Neural progenitor cell (in vitro differentiated cells): ENCODE results near the gene COL4A3. TPM values are rescaled to one million over a fixed set of nuclear protein-coding genes. Genes with fewer than 3 reads are reported as not detected.

Source experiments
- DNase-seq: peaks from one replicate; pipeline ENCODE4 v3.0.0-alpha.2; 2016; ENCODE audit warnings: low spot score
- H2AFZ ChIP-seq: fragments of 200-600 bp; sonication (generic); replicated peaks from 2 replicates; pipeline ENCODE4 v1.6.1; 2016; ENCODE audit warnings: antibody characterized with exemption
- H3F3A ChIP-seq: fragments of 200-600 bp; sonication (generic); 2 replicates; pipeline ENCODE4 v1.6.1; 2016; ENCODE audit warnings: antibody characterized with exemption, low read depth
- H3K27ac ChIP-seq: fragments of 200-600 bp; sonication (generic); 2 replicates; pipeline ENCODE4 v1.5.1; 2016; ENCODE audit warnings: mild to moderate bottlenecking
- H3K27me3 ChIP-seq: fragments of 200-600 bp; sonication (generic); 2 replicates; pipeline ENCODE4 v1.6.1; 2016; ENCODE audit warnings: mild to moderate bottlenecking, moderate library complexity
- H3K36me3 ChIP-seq: fragments of 200-600 bp; sonication (generic); 2 replicates; pipeline ENCODE4 v1.5.1; 2016
- H3K4me1 ChIP-seq: fragments of 200-600 bp; sonication (generic); 2 replicates; pipeline ENCODE4 v1.6.1; 2016; ENCODE audit warnings: mixed run types
- H3K4me2 ChIP-seq: fragments of 200-600 bp; sonication (generic); 2 replicates; pipeline ENCODE4 v1.6.1; 2016
- H3K4me3 ChIP-seq: fragments of 200-600 bp; sonication (generic); 2 replicates; pipeline ENCODE4 v1.5.1; 2016
- H3K79me2 ChIP-seq: fragments of 200-600 bp; sonication (generic); 2 replicates; pipeline ENCODE4 v1.6.1; 2016; ENCODE audit warnings: low read depth
- H3K9ac ChIP-seq: fragments of 200-600 bp; sonication (generic); 2 replicates; pipeline ENCODE4 v1.6.1; 2016
- H3K9me3 ChIP-seq: fragments of 200-600 bp; sonication (generic); 2 replicates; pipeline ENCODE4 v1.5.1; 2016; ENCODE audit warnings: low read depth
- H4K20me1 ChIP-seq: fragments of 200-600 bp; sonication (generic); 2 replicates; pipeline ENCODE4 v1.6.1; 2016; ENCODE audit warnings: low read depth
- H3K27ac Mint-ChIP-seq: 3 replicates; pipeline ENCODE4 v1.8.0; 2021; ENCODE audit warnings: mixed read lengths
- H3K27me3 Mint-ChIP-seq: 2 replicates; pipeline ENCODE4 v1.8.0; 2022; ENCODE audit warnings: low read depth, mild to moderate bottlenecking, inconsistent platforms, moderate library complexity, mixed read lengths; ENCODE audit not compliant: insufficient read depth
- H3K36me3 Mint-ChIP-seq: 3 replicates; pipeline ENCODE4 v1.8.0; 2021; ENCODE audit warnings: mixed read lengths
- H3K4me1 Mint-ChIP-seq: 3 replicates; pipeline ENCODE4 v1.8.0; 2021; ENCODE audit warnings: mixed read lengths
- H3K4me3 Mint-ChIP-seq: 3 replicates; pipeline ENCODE4 v1.8.0; 2021; ENCODE audit warnings: mild to moderate bottlenecking, moderate library complexity, mixed read lengths
- H3K9me3 Mint-ChIP-seq: 3 replicates; pipeline ENCODE4 v1.8.0; 2020; ENCODE audit warnings: mixed read lengths
- EZH2 ChIP-seq: fragments of 200-600 bp; sonication (generic); IDR thresholded peaks from 2 replicates; pipeline ENCODE4 v1.6.1; 2017; ENCODE audit warnings: antibody characterized with exemption, mild to moderate bottlenecking, moderate library complexity
- EZH2phosphoT487 ChIP-seq: fragments of 200-600 bp; sonication (generic); IDR thresholded peaks from 2 replicates; pipeline ENCODE4 v1.6.1; 2017; ENCODE audit warnings: antibody characterized with exemption
- total RNA-seq: library from RNA; depleted of rRNA; stranded (reverse); fragments of >200 nt; gene quantifications from 2 replicates; pipeline ENCODE4 v1.2.3, GENCODE V29; 2015; ENCODE audit warnings: low replicate concordance
- TF ChIP-seq, protein P1 (sequence below): fragments of 200-600 bp; sonication (generic); IDR thresholded peaks from 2 replicates; pipeline ENCODE4 v1.5.1; 2017; ENCODE audit warnings: antibody characterized with exemption, mild to moderate bottlenecking

COL4A3 gene
- total RNA-seq, 1 donor from 2014 or later = not detected

DNA sequence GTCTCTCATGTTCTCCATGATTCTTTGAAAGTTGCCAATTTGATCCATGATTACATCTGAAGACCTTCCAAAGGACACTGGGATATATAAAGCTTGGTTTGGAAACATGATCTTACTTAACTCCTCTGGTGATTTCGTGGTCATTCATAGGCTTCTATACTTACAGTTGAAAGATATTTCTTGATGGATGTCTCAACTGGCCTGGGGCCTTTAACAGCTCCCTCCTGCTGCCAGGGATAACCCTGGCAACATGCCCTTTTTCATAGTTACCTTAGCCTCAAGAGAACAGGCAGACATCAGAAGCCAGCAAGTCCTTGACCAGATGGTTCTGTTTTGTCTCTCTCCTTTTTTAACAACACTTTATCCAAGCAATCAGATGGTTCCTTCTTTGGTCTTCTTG is 137.1 kb downstream of the COL4A3 start:
- H3K27ac ChIP-seq = no peak overlapping the region
- no peak for DNase-seq
- no peak overlapping the region for H3K9ac ChIP-seq
- no peaks in the 10 kb centered on the region for H3F3A ChIP-seq
- no peak overlapping the region for H3K4me3 Mint-ChIP-seq
- H3K27ac Mint-ChIP-seq = peak overlapping the region; percentile 46
- no peak overlapping the region for H3K4me3 ChIP-seq
- no peaks in the 10 kb centered on the region for H3K9me3 Mint-ChIP-seq
- TF ChIP-seq, protein P1, sequence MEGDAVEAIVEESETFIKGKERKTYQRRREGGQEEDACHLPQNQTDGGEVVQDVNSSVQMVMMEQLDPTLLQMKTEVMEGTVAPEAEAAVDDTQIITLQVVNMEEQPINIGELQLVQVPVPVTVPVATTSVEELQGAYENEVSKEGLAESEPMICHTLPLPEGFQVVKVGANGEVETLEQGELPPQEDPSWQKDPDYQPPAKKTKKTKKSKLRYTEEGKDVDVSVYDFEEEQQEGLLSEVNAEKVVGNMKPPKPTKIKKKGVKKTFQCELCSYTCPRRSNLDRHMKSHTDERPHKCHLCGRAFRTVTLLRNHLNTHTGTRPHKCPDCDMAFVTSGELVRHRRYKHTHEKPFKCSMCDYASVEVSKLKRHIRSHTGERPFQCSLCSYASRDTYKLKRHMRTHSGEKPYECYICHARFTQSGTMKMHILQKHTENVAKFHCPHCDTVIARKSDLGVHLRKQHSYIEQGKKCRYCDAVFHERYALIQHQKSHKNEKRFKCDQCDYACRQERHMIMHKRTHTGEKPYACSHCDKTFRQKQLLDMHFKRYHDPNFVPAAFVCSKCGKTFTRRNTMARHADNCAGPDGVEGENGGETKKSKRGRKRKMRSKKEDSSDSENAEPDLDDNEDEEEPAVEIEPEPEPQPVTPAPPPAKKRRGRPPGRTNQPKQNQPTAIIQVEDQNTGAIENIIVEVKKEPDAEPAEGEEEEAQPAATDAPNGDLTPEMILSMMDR = no peak
- no peak for TF ChIP-seq EZH2phosphoT487
- no peak for TF ChIP-seq EZH2
- no peaks in the 10 kb centered on the region for H3K9me3 ChIP-seq
- no peaks in the 10 kb centered on the region for H3K36me3 ChIP-seq
- peaks cover 2% of the 10 kb centered on the region for H3K36me3 Mint-ChIP-seq
- H3K27me3 Mint-ChIP-seq = peaks cover 4% of the 10 kb centered on the region
- peaks cover 8% of the 10 kb centered on the region for H3K4me1 Mint-ChIP-seq
- no peaks in the 10 kb centered on the region for H3K79me2 ChIP-seq
- H4K20me1 ChIP-seq = no peaks in the 10 kb centered on the region
- H3K4me1 ChIP-seq = peaks cover 13% of the 10 kb centered on the region
- H3K27me3 ChIP-seq = no peaks in the 10 kb centered on the region
- H3K4me2 ChIP-seq = no peak overlapping the region
- no peak overlapping the region for H2AFZ ChIP-seq

DNA sequence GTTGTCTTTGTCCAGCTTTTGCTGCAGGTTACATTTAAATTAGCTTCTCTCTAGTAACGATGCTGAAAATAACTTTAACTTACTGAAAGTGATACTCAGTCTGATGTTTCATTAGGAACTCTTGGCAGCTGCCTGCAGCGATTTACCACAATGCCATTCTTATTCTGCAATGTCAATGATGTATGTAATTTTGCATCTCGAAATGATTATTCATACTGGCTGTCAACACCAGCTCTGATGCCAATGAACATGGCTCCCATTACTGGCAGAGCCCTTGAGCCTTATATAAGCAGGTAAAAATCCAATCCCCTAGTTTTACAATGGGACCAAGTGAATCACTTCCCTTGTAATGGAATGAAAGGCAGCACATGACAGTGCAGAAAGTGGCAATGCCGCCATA is 144.4 kb downstream of the COL4A3 start:
- Histone ChIP-seq H3F3A (no peaks in the 10 kb centered on the region), H2AFZ (no peak overlapping the region), H3K9ac (no peak overlapping the region), H3K4me3 (no peak overlapping the region), H3K27me3 (no peaks in the 10 kb centered on the region), H3K27ac (no peak overlapping the region), H3K4me2 (no peak overlapping the region), H3K9me3 (no peaks in the 10 kb centered on the region), H3K4me1 (no peaks in the 10 kb centered on the region), H3K79me2 (no peaks in the 10 kb centered on the region), H3K36me3 (no peaks in the 10 kb centered on the region), H4K20me1 (no peaks in the 10 kb centered on the region)
- no peaks in the 10 kb centered on the region for H3K9me3 Mint-ChIP-seq
- H3K4me1 Mint-ChIP-seq = no peaks in the 10 kb centered on the region
- no peak overlapping the region for H3K4me3 Mint-ChIP-seq
- TF ChIP-seq EZH2 = no peak
- H3K36me3 Mint-ChIP-seq = no peaks in the 10 kb centered on the region
- DNase-seq = no peak
- H3K27me3 Mint-ChIP-seq = peaks cover 6% of the 10 kb centered on the region
- no peak overlapping the region for H3K27ac Mint-ChIP-seq

DNA sequence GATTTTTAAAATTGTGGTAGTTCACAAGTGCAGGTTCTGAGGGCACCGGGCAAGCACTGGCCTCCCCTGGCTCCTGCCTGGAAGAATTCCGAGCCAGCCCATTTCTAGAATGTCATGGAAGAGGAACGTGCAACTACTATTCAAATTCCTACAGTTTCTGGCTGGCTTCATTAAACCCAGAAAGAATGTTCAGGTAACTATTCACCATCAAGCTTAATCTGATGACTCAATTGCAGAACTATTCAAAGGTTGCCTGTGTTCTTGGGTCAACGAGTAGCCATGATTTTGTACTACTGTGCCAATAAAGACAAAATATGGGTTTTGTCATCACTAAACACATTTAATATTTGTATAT is 146.3 kb downstream of the COL4A3 start:
- no peak for DNase-seq
- Histone ChIP-seq H3K36me3 (no peaks in the 10 kb centered on the region), H2AFZ (no peak overlapping the region), H3K9me3 (no peaks in the 10 kb centered on the region), H3F3A (no peaks in the 10 kb centered on the region), H3K27me3 (no peaks in the 10 kb centered on the region), H3K79me2 (no peaks in the 10 kb centered on the region), H3K27ac (no peak overlapping the region), H3K4me2 (no peak overlapping the region), H3K4me1 (no peaks in the 10 kb centered on the region), H4K20me1 (no peaks in the 10 kb centered on the region), H3K9ac (no peak overlapping the region), H3K4me3 (no peak overlapping the region)
- Mint-ChIP-seq H3K27me3 (peaks cover 6% of the 10 kb centered on the region), H3K4me3 (no peak overlapping the region), H3K27ac (no peak overlapping the region), H3K9me3 (no peaks in the 10 kb centered on the region), H3K4me1 (no peaks in the 10 kb centered on the region), H3K36me3 (no peaks in the 10 kb centered on the region)
- TF ChIP-seq, protein P1 = no peak
- no peak for TF ChIP-seq EZH2
- no peak for TF ChIP-seq EZH2phosphoT487

DNA sequence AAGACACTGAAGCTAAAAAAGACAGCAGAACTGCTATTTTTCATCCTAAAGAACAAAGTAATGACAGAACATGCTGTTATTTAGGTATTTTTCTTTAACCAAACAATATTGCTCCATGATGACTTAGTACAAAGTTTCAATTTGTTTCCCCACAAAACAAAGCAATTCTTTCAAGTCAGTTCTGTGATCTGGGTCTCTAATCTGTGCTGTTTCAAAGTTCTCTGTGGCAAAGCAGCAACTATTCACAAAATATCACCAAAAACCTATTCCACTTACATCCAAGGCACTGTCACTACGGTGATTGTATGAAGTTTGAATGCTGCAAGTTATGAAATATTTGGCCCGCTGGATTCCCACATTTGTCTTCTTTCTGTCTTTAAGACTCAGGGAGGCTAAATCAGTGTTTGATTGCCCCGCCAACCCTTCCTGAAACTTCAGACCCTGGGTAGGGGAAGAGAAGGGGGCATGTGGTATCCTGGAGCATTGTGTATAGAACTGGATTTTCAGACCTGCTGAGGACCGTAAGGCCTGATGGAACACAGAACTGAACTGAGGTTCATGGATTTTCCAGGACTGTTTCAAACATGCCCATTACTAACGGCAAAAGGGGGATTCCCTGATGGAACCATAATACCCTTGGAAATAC is 147.6 kb downstream of the COL4A3 start:
- Histone ChIP-seq H4K20me1 (no peaks in the 10 kb centered on the region), H3F3A (no peaks in the 10 kb centered on the region), H3K27me3 (no peaks in the 10 kb centered on the region), H3K9me3 (no peaks in the 10 kb centered on the region), H2AFZ (peak overlapping the region; percentile 42), H3K27ac (no peak overlapping the region), H3K79me2 (no peaks in the 10 kb centered on the region), H3K9ac (no peak overlapping the region), H3K4me2 (no peak overlapping the region), H3K4me3 (no peak overlapping the region), H3K36me3 (no peaks in the 10 kb centered on the region), H3K4me1 (no peaks in the 10 kb centered on the region)
- H3K4me1 Mint-ChIP-seq = no peaks in the 10 kb centered on the region
- no peaks in the 10 kb centered on the region for H3K36me3 Mint-ChIP-seq
- H3K4me3 Mint-ChIP-seq = no peak overlapping the region
- no peaks in the 10 kb centered on the region for H3K9me3 Mint-ChIP-seq
- peaks cover 5% of the 10 kb centered on the region for H3K27me3 Mint-ChIP-seq
- TF ChIP-seq, protein P1 = no peak
- TF ChIP-seq EZH2 (no peak), EZH2phosphoT487 (no peak)
- DNase-seq = no peak
- no peak overlapping the region for H3K27ac Mint-ChIP-seq
